Measurements from ENCODE around the gene KRT74.

Gene KRT74

GRCh38 chr12:52573743-52574142 lies at the start of gene KRT74:
KRT74 (minus strand) TSS chr12:52573843; CDS start chr12:52573777, 66 bp downstream.
- no peak for DNase-seq (ENCODE audit: low read depth)

- no peak for DNase-seq (ENCODE audit: low read depth)
Measured at GRCh38 chr12:52622349-52622748, 48.7 kb upstream of the KRT74 start.

- no peak for DNase-seq (ENCODE audit: low read depth)
Measured at GRCh38 chr12:52618866-52619265, 45.2 kb upstream of the KRT74 start.

- DNase-seq (ENCODE audit: low read depth): no peak
Measured at GRCh38 chr12:52618216-52618615, 44.6 kb upstream of the KRT74 start, which contains the start of gene KRT73. KRT73 (minus strand) TSS chr12:52618559; CDS start chr12:52618524, 35 bp downstream.

GRCh38 chr12:52617403-52617785 lies 43.8 kb upstream of the KRT74 start:
- DNase-seq (ENCODE audit: low read depth): no peak

GRCh38 chr12:52616680-52617402 lies 43.2 kb upstream of the KRT74 start:
- no peak for DNase-seq (ENCODE audit: low read depth)

GRCh38 chr12:52615912-52616311 lies 42.3 kb upstream of the KRT74 start:
- DNase-seq (ENCODE audit: low read depth): no peak

GRCh38 chr12:52615208-52615868 lies 41.7 kb upstream of the KRT74 start:
- DNase-seq (ENCODE audit: low read depth): no peak

- DNase-seq (ENCODE audit: low read depth): no peak
Measured at GRCh38 chr12:52614381-52615207, 41.0 kb upstream of the KRT74 start.

GRCh38 chr12:52613384-52614030 lies 39.9 kb upstream of the KRT74 start:
- DNase-seq (ENCODE audit: low read depth): no peak

- no peak for DNase-seq (ENCODE audit: low read depth)
Measured at GRCh38 chr12:52612431-52613383, 39.1 kb upstream of the KRT74 start.

- DNase-seq (ENCODE audit: low read depth): no peak
Measured at GRCh38 chr12:52611080-52611468, 37.4 kb upstream of the KRT74 start.

GRCh38 chr12:52608826-52609630 lies 35.4 kb upstream of the KRT74 start:
- DNase-seq (ENCODE audit: low read depth): no peak

GRCh38 chr12:52608161-52608560 lies 34.5 kb upstream of the KRT74 start:
- DNase-seq (ENCODE audit: low read depth): no peak

GRCh38 chr12:52607314-52607713 lies 33.7 kb upstream of the KRT74 start:
- no peak for DNase-seq (ENCODE audit: low read depth)

- no peak for DNase-seq (ENCODE audit: low read depth)
Measured at GRCh38 chr12:52606581-52607218, 33.1 kb upstream of the KRT74 start.

GRCh38 chr12:52606096-52606495 lies 32.5 kb upstream of the KRT74 start:
- DNase-seq (ENCODE audit: low read depth): no peak

- no peak for DNase-seq (ENCODE audit: low read depth)
Measured at GRCh38 chr12:52605542-52605941, 31.9 kb upstream of the KRT74 start.

- DNase-seq (ENCODE audit: low read depth): no peak
Measured at GRCh38 chr12:52604859-52605258, 31.2 kb upstream of the KRT74 start.

- no peak for DNase-seq (ENCODE audit: low read depth)
Measured at GRCh38 chr12:52603314-52603713, 29.7 kb upstream of the KRT74 start.
